GM12878 (cell line): ENCODE data around the gene RNF25. TPM values are rescaled to one million over a fixed set of nuclear protein-coding genes. Genes with fewer than 3 reads are reported as not detected.

ENCODE experiments used
- ATAC-seq: fragments of 200-7000 bp; cut with Tn5 transposase; 3 replicates; pipeline ENCODE4 v1.9.1; 2020; ENCODE audit warnings: mild to moderate bottlenecking, moderate library complexity
- BruUV-seq: library from RNA; stranded (reverse); fragments of 400-500 nt; replicated peaks from 2 replicates; lab custom pipeline; 2021; lab: Mats Ljungman, UMichigan
- CTCF ChIA-PET: fragments of 300-600 bp; sonication (Branson Sonifier 250); formaldehyde crosslinking; extraction: SDS; loops from one replicate; lab custom pipeline; 2021; ENCODE audit warnings: inconsistent platforms; lab: Yijun Ruan, JAX
- POLR2A ChIA-PET: fragments of 350-600 bp; formaldehyde crosslinking; extraction: SDS; loops from one replicate; lab custom pipeline; 2021; ENCODE audit warnings: inconsistent platforms; lab: Charles Lee
- RAD21 ChIA-PET: fragments of 300-600 bp; sonication (Branson Sonifier 250); formaldehyde crosslinking; loops from one replicate; lab custom pipeline; 2023; ENCODE audit warnings: antibody characterized with exemption; ENCODE audit not compliant: unreplicated experiment; lab: Charles Lee
- SMC1A ChIA-PET: fragments of 300-600 bp; sonication (Branson Sonifier 250); formaldehyde crosslinking; loops from one replicate; lab custom pipeline; 2023; ENCODE audit not compliant: unreplicated experiment, uncharacterized antibody; lab: Charles Lee
- DNase-seq: peaks from one replicate; pipeline ENCODE4 v3.0.0-alpha.2; 2011; ENCODE audit warnings: low read depth, low spot score
- FAIRE-seq: peaks from 3 replicates; lab custom pipeline; 2011; peaks lifted over from hg19 to GRCh38; lab: Jason Lieb, UNC
- H2AFZ ChIP-seq: 2 replicates; pipeline ENCODE4 v1.6.0; 2011; ENCODE audit warnings: low read depth, low read length, control low read depth; ENCODE audit not compliant: control insufficient read depth
- H3K27ac ChIP-seq: 2 replicates; pipeline ENCODE4 v1.5.1; 2011; ENCODE audit warnings: control low read depth; ENCODE audit not compliant: control insufficient read depth, insufficient read depth
- H3K27me3 ChIP-seq, 2 experiments: replicated peaks in 1 of 2; 2 replicates each; pipeline versions ENCODE4 v1.6.0 to v1.6.1; 2011; ENCODE audit warnings: low read length in 1 of 2; ENCODE audit not compliant: control insufficient read depth in 2 of 2, insufficient read depth in 2 of 2
- H3K36me3 ChIP-seq, 2 experiments: 2 replicates each; pipeline ENCODE4 v1.5.1; 2011; ENCODE audit warnings: low read length in 1 of 2; ENCODE audit not compliant: control insufficient read depth in 2 of 2, insufficient read depth in 2 of 2
- H3K4me1 ChIP-seq: 2 replicates; pipeline ENCODE4 v1.6.1; 2011; ENCODE audit warnings: mild to moderate bottlenecking, low read length, moderate library complexity, mixed read lengths; ENCODE audit not compliant: control insufficient read depth, insufficient read depth
- H3K4me2 ChIP-seq: 2 replicates; pipeline ENCODE4 v1.6.0; 2011; ENCODE audit warnings: control low read depth; ENCODE audit not compliant: control insufficient read depth, insufficient read depth
- H3K4me3 ChIP-seq: fragments of 200-600 bp; sonication (generic); 2 replicates; pipeline ENCODE4 v1.5.1; 2016
- H3K79me2 ChIP-seq: 2 replicates; pipeline ENCODE4 v1.6.0; 2011; ENCODE audit warnings: low read length; ENCODE audit not compliant: control insufficient read depth, insufficient read depth
- H3K9ac ChIP-seq: 2 replicates; pipeline ENCODE4 v1.8.0; 2011; ENCODE audit warnings: low read length, control low read depth, mixed read lengths; ENCODE audit not compliant: control insufficient read depth, insufficient read depth
- H3K9me3 ChIP-seq: replicated peaks from 3 replicates; pipeline ENCODE4 v1.5.1; 2011; ENCODE audit warnings: mild to moderate bottlenecking, low read length; ENCODE audit not compliant: control insufficient read depth, insufficient read depth
- H4K20me1 ChIP-seq: 2 replicates; pipeline ENCODE4 v1.6.0; 2011; ENCODE audit not compliant: control insufficient read depth, insufficient read depth
- ATF3 ChIP-seq: IDR thresholded peaks from 2 replicates; pipeline ENCODE4 v1.6.1; 2011; ENCODE audit warnings: low read depth, mild to moderate bottlenecking, low read length, moderate library complexity, borderline replicate concordance; ENCODE audit errors: extremely low read depth
- FOS ChIP-seq: IDR thresholded peaks from 3 replicates; pipeline ENCODE4 v1.6.1; 2011; ENCODE audit warnings: borderline replicate concordance; ENCODE audit not compliant: insufficient read length; ENCODE audit errors: extremely low read depth
- HCFC1 ChIP-seq: fragments of 150-350 bp; IDR thresholded peaks from 2 replicates; pipeline ENCODE4 v1.6.1; 2014; ENCODE audit warnings: low read length
- NR2F1 ChIP-seq: fragments of 450-650 bp; conservative IDR thresholded peaks from 2 replicates; pipeline ENCODE4 v1.6.1; 2017; ENCODE audit warnings: mild to moderate bottlenecking
- PAX8 ChIP-seq: fragments of 450-650 bp; IDR thresholded peaks from 2 replicates; pipeline ENCODE4 v1.6.1; 2017; ENCODE audit warnings: mild to moderate bottlenecking, moderate library complexity
- TCF7 ChIP-seq: IDR thresholded peaks from 2 replicates; pipeline ENCODE4 v1.6.1; 2014; ENCODE audit warnings: antibody characterized with exemption, borderline replicate concordance
- WGBS: methylation state at CpG from one replicate; pipeline ENCODE4 v1.1.6; 2016; ENCODE audit warnings: low lambda C conversion rate; ENCODE audit not compliant: insufficient replicate concordance, insufficient coverage; ENCODE audit errors: missing lambda C conversion rate; 5-methylcytosine and 5-hydroxymethylcytosine counted together
- in situ Hi-C: fragments of 300-500 bp; cut with MboI; formaldehyde crosslinking; loops from 9 replicates; pipeline ENCODE4 v1.14.3; 2018; ENCODE audit warnings: mixed read lengths
- intact Hi-C: fragments of 100-400 bp; cut with micrococcal nuclease; formaldehyde crosslinking; loops from one replicate; pipeline ENCODE4 v1.14.2; 2022; ENCODE audit not compliant: unreplicated experiment
- polyA plus RNA-seq, 11 experiments: library from polyadenylated mRNA; depleted of rRNA in 4 of 11; unstranded in 6 of 11; stranded (reverse) in 5 of 11; fragments of >200 nt; fragmentation: Nextera tagmentation in 4 of 11; fragmentation: Illumina TruSeq in 1 of 11; extraction: Ambion mirVana in 4 of 11; extraction: Trizol in 1 of 11; gene quantifications; 1 replicate in 1 of 11; 2 replicates in 10 of 11; pipeline versions ENCODE4 v1.2.1 to v1.2.3, GENCODE V29; 2011 to 2016; ENCODE audit warnings: inconsistent platforms in 2 of 11, missing spikeins in 2 of 11, low read depth in 1 of 11
- total RNA-seq, 4 experiments: library from RNA; depleted of rRNA in 3 of 4; stranded (reverse); fragments of >200 nt in 3 of 4; fragmentation: Illumina TruSeq in 1 of 4; extraction: Trizol in 1 of 4; gene quantifications; 2 replicates each; pipeline versions ENCODE4 v1.2.1 to v1.2.3, GENCODE V29; 2013 to 2021
- TF ChIP-seq, protein P1 (sequence below): fragments of 450-650 bp; IDR thresholded peaks from 2 replicates; pipeline ENCODE4 v1.6.1; 2016; ENCODE audit warnings: mild to moderate bottlenecking
- TF ChIP-seq, protein P2 (sequence below): fragments of 450-650 bp; IDR thresholded peaks from 2 replicates; pipeline ENCODE4 v1.6.1; 2017; ENCODE audit warnings: antibody characterized with exemption, mild to moderate bottlenecking, moderate library complexity

The RNF25 gene
- total and polyA plus RNA-seq, 10 of the 15 experiments (the other 5 are each of a cell fraction or from before 2014, with no cell fraction given): 1.3 to 70.4 (median 28.4) TPM

- WGBS: 89% methylated on average over 3 of the region's 3 CpGs
- H3K4me3 ChIP-seq: no peak overlapping the region
- no peaks in the 10 kb centered on the region for H4K20me1 ChIP-seq
- H3K27me3 ChIP-seq: no peaks in the 10 kb centered on the region
- no peak overlapping the region for H2AFZ ChIP-seq
- in situ Hi-C loops (no loop called here), intact Hi-C loops (no loop called here)
- H3K4me2 ChIP-seq: no peak overlapping the region
- H3K27ac ChIP-seq: no peak overlapping the region
- RAD21 ChIA-PET: no interaction called here
- H3K79me2 ChIP-seq: no peaks in the 10 kb centered on the region
- BruUV-seq: no TSS peak
- no peak for DNase-seq
- TF ChIP-seq, protein P1, sequence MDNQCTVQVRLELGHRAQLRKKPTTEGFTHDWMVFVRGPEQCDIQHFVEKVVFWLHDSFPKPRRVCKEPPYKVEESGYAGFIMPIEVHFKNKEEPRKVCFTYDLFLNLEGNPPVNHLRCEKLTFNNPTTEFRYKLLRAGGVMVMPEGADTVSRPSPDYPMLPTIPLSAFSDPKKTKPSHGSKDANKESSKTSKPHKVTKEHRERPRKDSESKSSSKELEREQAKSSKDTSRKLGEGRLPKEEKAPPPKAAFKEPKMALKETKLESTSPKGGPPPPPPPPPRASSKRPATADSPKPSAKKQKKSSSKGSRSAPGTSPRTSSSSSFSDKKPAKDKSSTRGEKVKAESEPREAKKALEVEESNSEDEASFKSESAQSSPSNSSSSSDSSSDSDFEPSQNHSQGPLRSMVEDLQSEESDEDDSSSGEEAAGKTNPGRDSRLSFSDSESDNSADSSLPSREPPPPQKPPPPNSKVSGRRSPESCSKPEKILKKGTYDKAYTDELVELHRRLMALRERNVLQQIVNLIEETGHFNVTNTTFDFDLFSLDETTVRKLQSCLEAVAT: no peak
- TF ChIP-seq NR2F1: 0 out of 2 replicates have a peak, but pooled peaks have one; percentile 29
- no peak overlapping the region for H3K9ac ChIP-seq
- H3K36me3 ChIP-seq: no peaks in the 10 kb centered on the region
- ATAC-seq: no peak
- H3K9me3 ChIP-seq: no peaks in the 10 kb centered on the region
- no peak for FAIRE-seq
- CTCF ChIA-PET: no interaction called here
- no peaks in the 10 kb centered on the region for H3K4me1 ChIP-seq
- POLR2A ChIA-PET: interaction anchor here (0.5 kb wide), 1 partner anchor 227 kb away, joined by 3 read pairs; no protein-coding TSS in a partner anchor
- SMC1A ChIA-PET: no interaction called here
These were observed 22.8 kb upstream of the RNF25 start for GRCh38 chr2:218694405-218695145.

- Histone ChIP-seq H3K27me3 (no peaks in the 10 kb centered on the region), H3K9ac (no peak overlapping the region), H3K4me3 (no peak overlapping the region), H3K79me2 (no peaks in the 10 kb centered on the region), H3K4me2 (no peak overlapping the region), H3K27ac (no peak overlapping the region), H2AFZ (no peak overlapping the region), H3K4me1 (no peaks in the 10 kb centered on the region), H4K20me1 (no peaks in the 10 kb centered on the region), H3K9me3 (no peaks in the 10 kb centered on the region), H3K36me3 (no peaks in the 10 kb centered on the region)
- no TSS peak for BruUV-seq
- no peak for TF ChIP-seq TCF7
- no peak for TF ChIP-seq ATF3
- no peak for TF ChIP-seq FOS
- TF ChIP-seq PAX8: no peak
- TF ChIP-seq, protein P2, sequence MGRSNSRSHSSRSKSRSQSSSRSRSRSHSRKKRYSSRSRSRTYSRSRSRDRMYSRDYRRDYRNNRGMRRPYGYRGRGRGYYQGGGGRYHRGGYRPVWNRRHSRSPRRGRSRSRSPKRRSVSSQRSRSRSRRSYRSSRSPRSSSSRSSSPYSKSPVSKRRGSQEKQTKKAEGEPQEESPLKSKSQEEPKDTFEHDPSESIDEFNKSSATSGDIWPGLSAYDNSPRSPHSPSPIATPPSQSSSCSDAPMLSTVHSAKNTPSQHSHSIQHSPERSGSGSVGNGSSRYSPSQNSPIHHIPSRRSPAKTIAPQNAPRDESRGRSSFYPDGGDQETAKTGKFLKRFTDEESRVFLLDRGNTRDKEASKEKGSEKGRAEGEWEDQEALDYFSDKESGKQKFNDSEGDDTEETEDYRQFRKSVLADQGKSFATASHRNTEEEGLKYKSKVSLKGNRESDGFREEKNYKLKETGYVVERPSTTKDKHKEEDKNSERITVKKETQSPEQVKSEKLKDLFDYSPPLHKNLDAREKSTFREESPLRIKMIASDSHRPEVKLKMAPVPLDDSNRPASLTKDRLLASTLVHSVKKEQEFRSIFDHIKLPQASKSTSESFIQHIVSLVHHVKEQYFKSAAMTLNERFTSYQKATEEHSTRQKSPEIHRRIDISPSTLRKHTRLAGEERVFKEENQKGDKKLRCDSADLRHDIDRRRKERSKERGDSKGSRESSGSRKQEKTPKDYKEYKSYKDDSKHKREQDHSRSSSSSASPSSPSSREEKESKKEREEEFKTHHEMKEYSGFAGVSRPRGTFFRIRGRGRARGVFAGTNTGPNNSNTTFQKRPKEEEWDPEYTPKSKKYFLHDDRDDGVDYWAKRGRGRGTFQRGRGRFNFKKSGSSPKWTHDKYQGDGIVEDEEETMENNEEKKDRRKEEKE: no peak
- TF ChIP-seq HCFC1: no peak
- intact Hi-C loops (no loop called here), in situ Hi-C loops (no loop called here)
- POLR2A ChIA-PET: no interaction called here
- SMC1A ChIA-PET: no interaction called here
- RAD21 ChIA-PET: no interaction called here
- no peak for ATAC-seq
- FAIRE-seq: no peak
- no peak for DNase-seq
- CTCF ChIA-PET: no interaction called here
These were observed 19.4 kb upstream of the RNF25 start for GRCh38 chr2:218691234-218691633.
